ENCODE results near the gene IL12RB2. TPM values are rescaled to one million over a fixed set of nuclear protein-coding genes. Genes with fewer than 3 reads are reported as not detected.

IL12RB2 gene
- total and polyA plus RNA-seq, 2 donors = 1.3 to 4.6 TPM

DNA sequence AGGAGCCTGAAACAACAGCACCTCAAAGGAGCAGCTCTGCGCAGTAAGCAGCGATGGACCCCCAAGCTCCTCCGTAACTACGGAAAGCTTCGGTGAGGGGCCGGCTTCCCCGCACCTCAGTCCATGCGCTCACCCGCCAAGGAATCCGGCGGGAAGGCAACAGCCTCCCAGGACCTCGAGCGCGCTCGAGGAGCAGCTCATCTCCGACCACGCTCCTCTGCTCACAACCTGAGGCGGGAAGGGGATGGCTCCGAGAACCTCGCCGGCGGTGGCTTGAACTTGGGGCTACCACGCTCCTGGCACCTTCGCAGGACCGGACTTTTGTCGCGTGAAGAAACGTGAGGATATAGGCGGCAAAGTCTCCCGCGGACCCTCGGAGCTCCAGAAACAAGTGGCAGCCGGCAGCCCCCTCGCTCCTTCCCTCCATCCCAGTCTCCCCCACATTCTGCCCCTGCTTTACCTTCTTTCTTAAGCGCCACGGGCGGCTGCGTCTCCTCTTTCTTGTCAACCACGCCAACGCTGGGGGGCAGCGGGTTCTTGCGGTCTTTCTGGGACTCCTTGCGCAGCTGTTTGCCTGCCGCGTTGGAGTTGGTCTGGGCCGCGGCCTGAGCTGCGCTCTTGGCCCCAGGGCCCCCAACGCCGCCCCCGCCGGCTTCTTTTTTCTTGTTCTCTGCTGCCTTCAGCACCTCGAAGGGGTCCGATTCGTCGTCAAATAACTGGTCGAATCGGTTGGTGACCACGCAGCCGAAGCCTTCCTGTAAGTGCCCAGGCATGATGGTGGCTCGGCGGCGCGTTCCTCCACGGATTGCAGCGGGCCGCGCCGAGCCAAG, 122.1 kb downstream of the IL12RB2 start:
- H3K36me3 ChIP-seq (ENCODE audit: control insufficient read depth in 2 of 2, insufficient read depth in 2 of 2, low read length in 1 of 2) = peaks cover 5 to 23% of the 10 kb centered on the region in 2 donors
- peak overlapping the region; percentile 44 to 82 for H3K27ac ChIP-seq (ENCODE audit: low read depth in 1 of 2, low read length in 1 of 2)
- H3K4me3 ChIP-seq (ENCODE audit: low read length in 2 of 2) = peak overlapping the region; percentile 82 to 94
- no peaks in the 10 kb centered on the region for H3K27me3 ChIP-seq (ENCODE audit: control insufficient read depth in 2 of 2, insufficient read depth in 1 of 2, low read length in 1 of 2)
- DNase-seq (ENCODE audit: low read depth in 6 of 9, low spot score in 9 of 9) = peak in 5 of 9 donors; percentile 26 to 58 (median 29)
- H3K4me1 ChIP-seq (ENCODE audit: control insufficient read depth in 2 of 2, insufficient read depth in 2 of 2, low read length in 2 of 2) = peaks cover 0 to 17% of the 10 kb centered on the region in 2 donors
- WGBS = under 1% methylated on average over 69 of the region's 69 CpGs
- H3K9me3 ChIP-seq (ENCODE audit: control insufficient read depth in 2 of 2, insufficient read depth in 1 of 2, low read length in 1 of 2) = no peaks in the 10 kb centered on the region

DNA sequence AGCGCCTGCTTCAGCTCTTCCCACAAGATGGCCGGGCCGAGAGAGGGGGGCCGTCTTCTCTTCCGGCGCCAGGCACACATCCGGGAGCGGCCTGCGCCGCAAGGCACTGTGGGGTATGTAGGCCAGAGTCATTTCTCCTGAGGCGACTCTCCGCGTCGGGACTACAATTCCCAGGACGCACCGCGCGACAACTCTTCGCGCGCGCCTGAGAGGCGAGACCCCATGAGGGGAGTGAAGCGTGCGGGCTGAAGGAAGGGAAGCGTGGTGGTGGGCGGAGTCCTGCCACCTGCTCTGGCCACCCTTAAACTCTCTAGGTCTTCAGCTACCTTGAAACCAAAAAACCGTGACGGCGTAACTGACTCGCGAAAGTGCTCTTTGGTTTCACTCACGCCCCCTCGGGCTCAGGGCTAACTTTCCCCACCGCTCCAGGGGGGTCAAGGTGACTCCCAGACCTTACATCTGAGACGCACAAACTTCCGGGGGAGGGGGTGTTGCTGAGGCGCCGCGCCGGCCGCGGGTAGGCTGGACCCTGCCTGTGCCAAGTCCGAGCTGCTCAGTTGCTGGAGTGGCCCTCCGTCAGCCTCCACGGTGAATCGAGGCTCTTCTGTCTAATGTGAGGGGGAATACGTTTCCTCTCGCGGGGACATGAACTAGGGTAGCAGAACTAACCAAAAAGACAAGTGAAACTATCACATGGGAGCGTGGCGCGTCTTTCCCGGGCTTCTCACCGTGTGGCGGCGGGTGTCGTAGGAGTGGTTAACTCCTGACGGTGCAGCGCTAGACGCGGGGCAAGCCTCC, 122.9 kb downstream of the IL12RB2 start, which contains the start of gene SERBP1:
SERBP1 (minus strand) TSS at position 45 of the 798 bp plus-strand sequence. CDS start 102 bp downstream, outside the sequence.
- under 1% methylated on average over 62 of the region's 62 CpGs for WGBS
- Histone ChIP-seq H3K4me1 (ENCODE audit: control insufficient read depth in 2 of 2, insufficient read depth in 2 of 2, low read length in 2 of 2) (peaks cover 0 to 17% of the 10 kb centered on the region in 2 donors), H3K9me3 (ENCODE audit: control insufficient read depth in 2 of 2, insufficient read depth in 1 of 2, low read length in 1 of 2) (no peaks in the 10 kb centered on the region), H3K27me3 (ENCODE audit: control insufficient read depth in 2 of 2, insufficient read depth in 1 of 2, low read length in 1 of 2) (no peaks in the 10 kb centered on the region), H3K36me3 (ENCODE audit: control insufficient read depth in 2 of 2, insufficient read depth in 2 of 2, low read length in 1 of 2) (peaks cover 5 to 15% of the 10 kb centered on the region in 2 donors), H3K4me3 (ENCODE audit: low read length in 2 of 2) (peak within 1 kb of the TSS; percentile 82 to 94), H3K27ac (ENCODE audit: low read depth in 1 of 2, low read length in 1 of 2) (peak within 1 kb of the TSS; percentile 95)
- peak; percentile 96 to 99 (median 98) for DNase-seq (ENCODE audit: low read depth in 6 of 9, low spot score in 9 of 9)

DNA sequence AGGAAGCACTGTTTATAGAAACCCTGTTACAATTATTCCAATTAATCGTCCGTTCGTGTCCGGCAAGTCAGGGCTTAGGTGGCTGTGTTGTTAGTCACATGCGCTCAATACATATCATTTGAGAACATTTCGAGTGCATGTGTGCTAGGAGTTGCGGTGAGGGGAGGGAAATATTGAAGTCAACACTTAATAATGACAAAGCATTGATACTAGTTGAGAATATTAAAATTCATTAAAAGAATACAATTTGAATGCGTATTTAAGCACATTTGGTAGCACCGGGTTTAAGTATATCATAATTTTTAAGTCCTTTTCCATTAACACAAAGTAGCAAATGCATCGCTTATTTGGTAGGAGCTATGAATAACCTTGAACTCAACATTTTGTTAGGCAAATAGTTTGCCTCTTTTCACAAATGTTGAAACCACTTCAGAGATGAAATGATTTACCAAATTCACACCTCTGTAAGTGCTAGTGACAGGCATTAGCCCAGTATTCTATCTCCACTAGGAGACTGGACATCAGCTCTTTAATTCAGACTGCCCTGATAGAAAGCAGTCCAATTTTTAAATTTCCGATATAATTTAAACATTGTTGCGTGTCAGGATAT, 123.6 kb downstream of the IL12RB2 start:
- H3K27me3 ChIP-seq (ENCODE audit: control insufficient read depth in 2 of 2, insufficient read depth in 1 of 2, low read length in 1 of 2) = no peaks in the 10 kb centered on the region
- peak overlapping the region; percentile 82 to 94 for H3K4me3 ChIP-seq (ENCODE audit: low read length in 2 of 2)
- peak overlapping the region; percentile 95 for H3K27ac ChIP-seq (ENCODE audit: low read depth in 1 of 2, low read length in 1 of 2)
- no peaks in the 10 kb centered on the region for H3K9me3 ChIP-seq (ENCODE audit: control insufficient read depth in 2 of 2, insufficient read depth in 1 of 2, low read length in 1 of 2)
- peaks cover 0 to 8% of the 10 kb centered on the region in 2 donors for H3K36me3 ChIP-seq (ENCODE audit: control insufficient read depth in 2 of 2, insufficient read depth in 2 of 2, low read length in 1 of 2)
- DNase-seq (ENCODE audit: low read depth in 6 of 9, low spot score in 9 of 9) = no peak
- 25% methylated on average over 12 of the region's 12 CpGs for WGBS
- H3K4me1 ChIP-seq (ENCODE audit: control insufficient read depth in 2 of 2, insufficient read depth in 2 of 2, low read length in 2 of 2) = peaks cover 0 to 15% of the 10 kb centered on the region in 2 donors

- Histone ChIP-seq H3K27ac (ENCODE audit: low read depth in 1 of 2, low read length in 1 of 2) (peak overlapping the region in 1 of 2 donors; percentile 19), H3K36me3 (ENCODE audit: control insufficient read depth in 2 of 2, insufficient read depth in 2 of 2, low read length in 1 of 2) (peaks cover 0 to 3% of the 10 kb centered on the region in 2 donors), H3K4me3 (ENCODE audit: low read length in 2 of 2) (no peak overlapping the region), H3K9me3 (ENCODE audit: control insufficient read depth in 2 of 2, insufficient read depth in 1 of 2, low read length in 1 of 2) (no peaks in the 10 kb centered on the region), H3K27me3 (ENCODE audit: control insufficient read depth in 2 of 2, insufficient read depth in 1 of 2, low read length in 1 of 2) (no peaks in the 10 kb centered on the region), H3K4me1 (ENCODE audit: control insufficient read depth in 2 of 2, insufficient read depth in 2 of 2, low read length in 2 of 2) (peaks cover 0 to 15% of the 10 kb centered on the region in 2 donors)
- WGBS = 92% methylated on average over 8 of the region's 8 CpGs
- peak in 1 of 9 donors; percentile 18 for DNase-seq (ENCODE audit: low read depth in 6 of 9, low spot score in 9 of 9)
Measured at GRCh38 chr1:67431869-67432578, 124.4 kb downstream of the IL12RB2 start.

DNA sequence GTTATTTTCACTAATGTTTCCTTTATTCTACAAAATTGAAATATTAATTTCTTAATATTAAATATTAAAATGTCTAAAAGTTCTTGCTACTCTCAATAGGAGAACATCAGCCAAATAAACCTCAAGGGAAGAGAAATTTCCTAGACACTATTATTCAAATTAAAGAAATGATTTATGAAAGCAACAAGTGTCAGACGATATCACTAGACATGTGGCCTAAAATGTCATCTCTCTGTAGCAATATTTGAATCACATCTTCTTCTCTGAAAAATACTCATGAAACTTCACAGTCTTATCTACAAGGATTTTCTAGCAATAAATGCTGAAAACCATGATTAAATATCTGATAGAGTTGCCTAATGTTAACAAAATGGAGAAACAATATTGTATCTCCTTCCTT, 125.1 kb downstream of the IL12RB2 start:
- Histone ChIP-seq H3K27me3 (ENCODE audit: control insufficient read depth in 2 of 2, insufficient read depth in 1 of 2, low read length in 1 of 2) (no peaks in the 10 kb centered on the region), H3K36me3 (ENCODE audit: control insufficient read depth in 2 of 2, insufficient read depth in 2 of 2, low read length in 1 of 2) (peaks cover 0 to 3% of the 10 kb centered on the region in 2 donors), H3K27ac (ENCODE audit: low read depth in 1 of 2, low read length in 1 of 2) (no peak overlapping the region), H3K4me1 (ENCODE audit: control insufficient read depth in 2 of 2, insufficient read depth in 2 of 2, low read length in 2 of 2) (peaks cover 0 to 15% of the 10 kb centered on the region in 2 donors), H3K9me3 (ENCODE audit: control insufficient read depth in 2 of 2, insufficient read depth in 1 of 2, low read length in 1 of 2) (no peaks in the 10 kb centered on the region), H3K4me3 (ENCODE audit: low read length in 2 of 2) (no peak overlapping the region)
- 93% methylated on average over 1 of the region's 1 CpG for WGBS
- DNase-seq (ENCODE audit: low read depth in 6 of 9, low spot score in 9 of 9) = no peak

GRCh38 chr1:67433837-67434236, 126.2 kb downstream of the IL12RB2 start:
- peak in 2 of 9 donors; percentile 30 to 47 for DNase-seq (ENCODE audit: low read depth in 6 of 9, low spot score in 9 of 9)
- WGBS = 21% methylated on average over 2 of the region's 2 CpGs
- Histone ChIP-seq H3K9me3 (ENCODE audit: control insufficient read depth in 2 of 2, insufficient read depth in 1 of 2, low read length in 1 of 2) (no peaks in the 10 kb centered on the region), H3K27ac (ENCODE audit: low read depth in 1 of 2, low read length in 1 of 2) (peak overlapping the region in 1 of 2 donors; percentile 55), H3K4me3 (ENCODE audit: low read length in 2 of 2) (no peak overlapping the region), H3K36me3 (ENCODE audit: control insufficient read depth in 2 of 2, insufficient read depth in 2 of 2, low read length in 1 of 2) (peaks cover 0 to 1% of the 10 kb centered on the region in 2 donors), H3K27me3 (ENCODE audit: control insufficient read depth in 2 of 2, insufficient read depth in 1 of 2, low read length in 1 of 2) (no peaks in the 10 kb centered on the region), H3K4me1 (ENCODE audit: control insufficient read depth in 2 of 2, insufficient read depth in 2 of 2, low read length in 2 of 2) (peaks cover 0 to 15% of the 10 kb centered on the region in 2 donors)

DNA sequence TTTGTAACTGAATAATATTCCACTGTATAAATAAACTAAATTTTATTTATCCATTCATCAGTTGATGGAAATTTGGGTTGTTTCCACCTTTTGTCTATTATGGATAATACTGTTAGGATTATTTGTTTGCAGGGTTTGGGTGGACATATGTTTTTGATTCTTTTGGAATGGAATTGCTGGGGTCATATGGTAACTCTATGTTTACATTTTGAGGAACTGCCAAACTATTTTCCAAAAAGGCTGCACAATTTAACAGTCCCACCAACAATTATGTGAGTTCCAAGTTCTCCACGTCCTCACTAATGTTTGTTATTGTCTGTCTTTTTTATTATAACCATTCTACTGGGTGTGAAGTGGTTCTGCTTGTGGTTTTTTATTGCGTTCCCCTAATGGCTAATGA, 126.8 kb downstream of the IL12RB2 start:
- Histone ChIP-seq H3K27me3 (ENCODE audit: control insufficient read depth in 2 of 2, insufficient read depth in 1 of 2, low read length in 1 of 2) (no peaks in the 10 kb centered on the region), H3K9me3 (ENCODE audit: control insufficient read depth in 2 of 2, insufficient read depth in 1 of 2, low read length in 1 of 2) (no peaks in the 10 kb centered on the region), H3K27ac (ENCODE audit: low read depth in 1 of 2, low read length in 1 of 2) (no peak overlapping the region), H3K4me1 (ENCODE audit: control insufficient read depth in 2 of 2, insufficient read depth in 2 of 2, low read length in 2 of 2) (peaks cover 0 to 15% of the 10 kb centered on the region in 2 donors), H3K36me3 (ENCODE audit: control insufficient read depth in 2 of 2, insufficient read depth in 2 of 2, low read length in 1 of 2) (no peaks in the 10 kb centered on the region), H3K4me3 (ENCODE audit: low read length in 2 of 2) (no peak overlapping the region)
- no peak for DNase-seq (ENCODE audit: low read depth in 6 of 9, low spot score in 9 of 9)
- WGBS = 60% methylated on average over 2 of the region's 2 CpGs

- no peak for DNase-seq (ENCODE audit: low read depth in 6 of 9, low spot score in 9 of 9)
- 95% methylated on average over 4 of the region's 4 CpGs for WGBS
- H3K36me3 ChIP-seq (ENCODE audit: control insufficient read depth in 2 of 2, insufficient read depth in 2 of 2, low read length in 1 of 2) = no peaks in the 10 kb centered on the region
Measured at GRCh38 chr1:67436511-67437055, 128.9 kb downstream of the IL12RB2 start.

More at GRCh38 chr1:67436511-67437055, 128.9 kb downstream of the IL12RB2 start:
- Histone ChIP-seq H3K27me3 (ENCODE audit: control insufficient read depth in 2 of 2, insufficient read depth in 1 of 2, low read length in 1 of 2) (no peaks in the 10 kb centered on the region), H3K9me3 (ENCODE audit: control insufficient read depth in 2 of 2, insufficient read depth in 1 of 2, low read length in 1 of 2) (no peaks in the 10 kb centered on the region), H3K4me1 (ENCODE audit: control insufficient read depth in 2 of 2, insufficient read depth in 2 of 2, low read length in 2 of 2) (peaks cover 0 to 12% of the 10 kb centered on the region in 2 donors), H3K27ac (ENCODE audit: low read depth in 1 of 2, low read length in 1 of 2) (peak overlapping the region in 1 of 2 donors; percentile 31), H3K4me3 (ENCODE audit: low read length in 2 of 2) (no peak overlapping the region)
